Measurements from ENCODE around the gene TRAPPC12. TPM values are rescaled to one million over a fixed set of nuclear protein-coding genes. Genes with fewer than 3 reads are reported as not detected.
A peak's percentile ranks its signal among the peaks of the same experiment; 100 is the strongest.
"Not testable (repeated sequence)": the region's sequence is repeated elsewhere in the genome, so short reads cannot be mapped to it uniquely, and the experiment has no call there.

Gene TRAPPC12
- total and polyA plus RNA-seq, 8 donors = 83.0 to 119 (median 100.0) TPM

DNA sequence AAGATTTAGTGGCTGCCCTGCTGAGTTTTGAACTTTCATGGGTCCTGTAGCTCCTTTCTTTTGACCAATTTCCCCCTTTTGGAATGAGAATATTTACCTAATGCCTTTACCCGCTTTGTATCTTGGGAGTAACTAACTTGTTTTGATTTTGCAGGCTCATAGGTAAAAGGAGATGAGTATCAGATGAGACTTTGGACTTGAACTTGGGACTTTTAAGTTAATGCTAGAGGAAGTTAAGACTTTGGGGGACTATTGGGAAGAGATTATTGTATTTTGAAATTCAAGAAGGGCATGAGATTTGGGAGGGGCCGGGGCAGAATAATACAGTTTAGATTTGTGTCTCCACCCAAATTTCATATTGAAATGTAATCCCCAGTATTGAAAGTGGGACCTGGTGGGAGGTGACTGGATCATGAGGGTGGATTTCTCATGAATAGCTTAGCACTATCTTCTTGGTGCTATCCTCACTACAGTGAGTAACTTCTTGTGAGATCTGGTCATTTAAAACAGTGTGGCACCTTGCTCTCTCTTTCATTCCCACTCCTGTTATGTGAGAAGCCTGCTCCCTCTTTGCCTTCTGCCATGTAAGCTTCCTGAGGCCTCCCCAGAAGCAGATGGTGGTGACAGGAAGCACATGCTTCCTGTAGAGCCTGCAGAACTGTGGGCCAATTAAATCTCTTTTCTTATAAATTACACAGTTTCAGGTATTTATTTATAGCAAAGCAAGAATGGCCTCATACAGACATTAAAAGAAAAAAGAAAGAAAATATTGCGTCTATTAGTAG is 133.7 kb downstream of the TRAPPC12 start:
- no peaks in the 10 kb centered on the region for H3K27me3 ChIP-seq
- H3K4me1 ChIP-seq = peaks cover 0 to 8% of the 10 kb centered on the region in 2 donors
- H3K9me3 ChIP-seq = peaks cover 0 to 11% of the 10 kb centered on the region in 2 donors
- no peak overlapping the region for H3K27ac ChIP-seq
- H3K36me3 ChIP-seq = peaks cover 0 to 47% of the 10 kb centered on the region in 2 donors
- H3K4me3 ChIP-seq = no peak overlapping the region
- TF ChIP-seq, protein P1, sequence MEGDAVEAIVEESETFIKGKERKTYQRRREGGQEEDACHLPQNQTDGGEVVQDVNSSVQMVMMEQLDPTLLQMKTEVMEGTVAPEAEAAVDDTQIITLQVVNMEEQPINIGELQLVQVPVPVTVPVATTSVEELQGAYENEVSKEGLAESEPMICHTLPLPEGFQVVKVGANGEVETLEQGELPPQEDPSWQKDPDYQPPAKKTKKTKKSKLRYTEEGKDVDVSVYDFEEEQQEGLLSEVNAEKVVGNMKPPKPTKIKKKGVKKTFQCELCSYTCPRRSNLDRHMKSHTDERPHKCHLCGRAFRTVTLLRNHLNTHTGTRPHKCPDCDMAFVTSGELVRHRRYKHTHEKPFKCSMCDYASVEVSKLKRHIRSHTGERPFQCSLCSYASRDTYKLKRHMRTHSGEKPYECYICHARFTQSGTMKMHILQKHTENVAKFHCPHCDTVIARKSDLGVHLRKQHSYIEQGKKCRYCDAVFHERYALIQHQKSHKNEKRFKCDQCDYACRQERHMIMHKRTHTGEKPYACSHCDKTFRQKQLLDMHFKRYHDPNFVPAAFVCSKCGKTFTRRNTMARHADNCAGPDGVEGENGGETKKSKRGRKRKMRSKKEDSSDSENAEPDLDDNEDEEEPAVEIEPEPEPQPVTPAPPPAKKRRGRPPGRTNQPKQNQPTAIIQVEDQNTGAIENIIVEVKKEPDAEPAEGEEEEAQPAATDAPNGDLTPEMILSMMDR (IDR thresholded peaks at IDR 0.05) = no peak
- DNase-seq (no peak), ATAC-seq (no peak)
- intact Hi-C loops (cut with DNase I) = no loop called here

DNA sequence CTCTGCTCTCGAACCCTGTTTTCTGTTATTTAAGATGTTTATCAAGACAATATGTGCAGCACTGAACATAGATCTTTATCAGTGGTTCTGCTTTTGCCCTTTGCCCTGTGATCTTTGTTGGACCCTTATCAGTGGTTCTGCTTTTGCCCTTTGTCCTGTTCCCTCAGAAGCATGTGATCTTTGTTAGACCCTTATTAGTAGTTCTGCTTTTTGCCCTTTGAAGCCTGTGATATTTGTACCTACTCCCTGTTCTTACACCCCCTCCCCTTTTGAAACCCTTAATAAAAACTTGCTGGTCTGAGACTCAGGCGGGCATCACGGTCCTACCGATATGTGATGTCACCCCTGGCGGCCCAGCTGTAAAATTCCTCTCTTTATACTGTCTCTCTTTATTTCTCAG is 135.9 kb downstream of the TRAPPC12 start:
- intact Hi-C loops (cut with DNase I); H3K27me3 ChIP-seq; ATAC-seq; DNase-seq; H3K27ac ChIP-seq; H3K4me3 ChIP-seq; H3K9me3 ChIP-seq: not testable (repeated sequence)
- Histone ChIP-seq H3K36me3 (peaks cover 0 to 34% of the 10 kb centered on the region in 2 donors), H3K4me1 (peaks cover 6 to 16% of the 10 kb centered on the region in 2 donors)

DNA sequence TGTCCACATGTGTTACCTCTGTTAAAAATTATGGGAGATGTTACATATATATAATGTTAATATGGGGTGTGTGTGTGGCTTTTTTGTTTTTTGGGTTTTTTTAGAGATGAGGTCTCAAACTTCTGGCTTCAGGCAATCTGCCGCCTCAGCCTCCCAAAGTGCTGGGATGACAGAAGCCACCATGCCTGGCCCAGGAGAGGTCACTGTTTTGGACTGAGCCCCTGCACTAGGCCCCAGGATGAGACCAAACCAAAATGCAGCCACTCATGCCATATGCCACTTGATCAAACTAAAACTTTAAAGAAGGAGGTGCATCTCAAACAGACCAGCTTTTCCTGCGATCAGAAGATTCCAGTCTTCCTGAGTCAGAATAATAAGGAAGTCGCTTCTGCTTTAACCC is 137.3 kb downstream of the TRAPPC12 start:
- no peaks in the 10 kb centered on the region for H3K27me3 ChIP-seq
- H3K36me3 ChIP-seq = peaks cover 0 to 20% of the 10 kb centered on the region in 2 donors
- DNase-seq (no peak), ATAC-seq (no peak)
- TF ChIP-seq, protein P1 (IDR thresholded peaks at IDR 0.05) = no peak
- H3K27ac ChIP-seq = no peak overlapping the region
- no peak overlapping the region for H3K4me3 ChIP-seq
- H3K4me1 ChIP-seq = peaks cover 6 to 18% of the 10 kb centered on the region in 2 donors
- intact Hi-C loops (cut with DNase I) = no loop called here
- H3K9me3 ChIP-seq = peaks cover 0 to 8% of the 10 kb centered on the region in 2 donors

DNA sequence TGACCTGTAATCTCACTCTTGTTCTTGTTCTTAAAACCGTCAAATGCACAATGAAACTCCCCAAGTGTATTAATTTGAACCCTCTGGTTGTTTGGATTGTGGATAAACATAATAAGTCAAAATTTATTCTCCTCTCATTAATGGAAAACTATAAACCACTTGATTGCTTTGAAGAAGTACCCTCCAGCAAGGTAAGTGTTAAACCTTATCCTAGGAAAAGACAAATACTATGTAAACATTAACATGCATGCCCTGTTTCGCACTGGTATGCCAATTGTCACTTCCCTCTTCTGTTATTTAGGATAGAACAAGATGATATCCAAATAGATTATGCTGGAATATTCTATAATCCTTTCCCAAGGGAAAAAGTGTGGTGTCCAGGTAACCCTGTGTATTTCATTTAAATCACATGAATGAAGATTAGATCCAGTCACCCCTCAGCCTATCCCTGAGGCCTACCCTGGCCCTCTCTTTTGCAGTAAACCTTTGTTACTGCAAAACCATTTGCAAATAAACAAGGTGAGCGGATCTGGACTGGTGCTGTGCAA is 138.5 kb downstream of the TRAPPC12 start:
- DNase-seq (no peak), ATAC-seq (no peak)
- peaks cover 0 to 8% of the 10 kb centered on the region in 2 donors for H3K36me3 ChIP-seq
- TF ChIP-seq, protein P1 (IDR thresholded peaks at IDR 0.05) = no peak
- intact Hi-C loops (cut with DNase I) = no loop called here
- H3K4me3 ChIP-seq = peak overlapping the region; percentile 68 to 87
- H3K4me1 ChIP-seq = peaks cover 13 to 24% of the 10 kb centered on the region in 2 donors
- H3K9me3 ChIP-seq = peaks cover 0 to 8% of the 10 kb centered on the region in 2 donors
- H3K27ac ChIP-seq = peak overlapping the region; percentile 84 to 99
- no peaks in the 10 kb centered on the region for H3K27me3 ChIP-seq

DNA sequence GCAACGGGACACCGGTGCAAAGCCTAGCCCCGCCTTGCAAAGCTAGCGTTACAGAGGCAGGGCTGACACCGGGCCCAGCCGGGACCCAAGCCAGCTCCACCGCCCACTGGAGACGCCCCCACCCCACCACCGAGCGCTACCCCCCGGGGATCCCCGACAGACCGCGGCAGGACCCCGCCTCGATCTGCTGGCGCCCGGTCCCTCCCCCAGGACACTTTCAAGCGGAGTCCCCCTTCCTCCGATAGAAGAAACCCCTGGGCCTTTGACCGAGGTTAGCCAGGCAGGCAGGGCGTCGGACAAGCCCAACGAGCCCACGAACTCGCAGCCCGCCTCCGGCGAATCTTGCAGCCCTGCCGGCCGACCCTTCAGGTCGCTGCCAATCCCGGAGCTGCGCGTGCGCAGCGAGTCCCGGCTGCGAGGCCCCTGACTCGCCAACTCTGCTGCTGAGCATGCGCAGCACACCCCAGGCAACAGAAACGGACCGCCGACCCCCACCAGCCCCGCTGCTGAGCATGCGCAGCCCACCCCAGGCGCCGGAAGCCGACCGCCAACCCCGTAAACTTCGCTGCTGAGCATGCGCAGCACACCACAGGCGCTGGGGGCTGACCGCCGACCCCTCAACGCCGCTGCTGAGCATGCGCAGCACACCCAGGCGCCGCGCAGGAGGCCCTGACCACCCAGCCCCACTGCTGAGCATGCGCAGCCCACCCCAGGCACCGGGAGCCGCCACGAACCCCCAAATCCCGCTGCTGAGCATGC is 139.2 kb downstream of the TRAPPC12 start:
- intact Hi-C loops (cut with DNase I) = no loop called here

More for the DNA sequence above, 139.2 kb downstream of the TRAPPC12 start:
- Histone ChIP-seq H3K4me3 (peak overlapping the region; percentile 68 to 87), H3K27ac (peak overlapping the region; percentile 96 to 99), H3K9me3 (peaks cover 0 to 8% of the 10 kb centered on the region in 2 donors), H3K36me3 (peaks cover 0 to 1% of the 10 kb centered on the region in 2 donors), H3K4me1 (peaks cover 19 to 30% of the 10 kb centered on the region in 2 donors), H3K27me3 (no peaks in the 10 kb centered on the region)
- DNase-seq (peak; percentile 98 to 100 (median 98)), ATAC-seq (peak; percentile 89)
- TF ChIP-seq, protein P1 (IDR thresholded peaks at IDR 0.05) = no peak

Data from left lung (tissue), 10 donors.